LNCaP clone FGC (cell line): Measurements from ENCODE around the gene PDGFB.
A peak's percentile ranks its signal among the peaks of the same experiment; 100 is the strongest.

ENCODE experiments used
- DNase-seq: peaks from one replicate; pipeline ENCODE4 v3.0.0-alpha.2; 2011; ENCODE audit warnings: low read depth
- H3K4me3 ChIP-seq: 2 replicates; pipeline ENCODE4 v1.5.1; 2011; ENCODE audit warnings: mild to moderate bottlenecking, low read depth, low read length, control low read depth
- CTCF ChIP-seq: IDR thresholded peaks from 2 replicates; pipeline ENCODE4 v1.5.1; 2012; ENCODE audit warnings: mild to moderate bottlenecking; ENCODE audit not compliant: control insufficient read depth, insufficient read depth; ENCODE audit errors: extremely low read depth

Gene PDGFB

DNA sequence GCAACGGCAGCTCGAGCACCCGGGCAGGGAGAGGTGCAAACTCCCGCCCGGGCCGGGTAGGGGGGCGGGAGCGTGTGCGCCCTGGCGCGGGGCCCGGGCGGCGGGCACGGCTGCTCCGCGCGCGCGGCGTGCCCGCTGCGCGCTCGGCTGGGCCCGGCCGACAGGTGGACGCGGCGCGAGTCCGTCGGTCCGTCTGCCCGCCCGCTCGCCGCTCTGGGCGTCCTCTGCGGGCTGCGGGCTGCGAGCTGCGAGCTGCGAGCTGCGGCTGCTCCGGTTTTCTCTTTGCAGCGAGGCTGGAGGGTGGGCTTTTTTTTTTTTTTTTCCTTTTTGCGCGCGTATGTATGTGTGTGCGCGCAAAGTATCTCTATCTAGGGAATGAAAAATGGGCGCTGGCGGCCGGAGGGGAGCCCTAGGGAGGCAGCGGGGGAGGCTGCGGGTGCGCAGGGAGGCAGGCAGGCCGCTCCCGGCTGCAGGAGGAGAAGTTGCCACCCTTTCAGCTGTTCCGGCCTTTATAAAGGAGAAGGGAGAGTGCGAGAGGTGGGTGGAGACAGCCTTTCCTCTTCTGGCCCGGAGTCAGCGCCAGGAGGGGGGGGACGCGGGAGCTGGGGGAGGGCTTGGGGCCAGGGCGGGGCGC is at the start of gene PDGFB:
PDGFB (minus strand) TSS at position 487 of the 634 bp plus-strand sequence. CDS start 1,019 bp downstream, outside the sequence.
- TF ChIP-seq CTCF: no peak
- H3K4me3 ChIP-seq: peak within 1 kb of the TSS; percentile 69
- DNase-seq: no peak

DNA sequence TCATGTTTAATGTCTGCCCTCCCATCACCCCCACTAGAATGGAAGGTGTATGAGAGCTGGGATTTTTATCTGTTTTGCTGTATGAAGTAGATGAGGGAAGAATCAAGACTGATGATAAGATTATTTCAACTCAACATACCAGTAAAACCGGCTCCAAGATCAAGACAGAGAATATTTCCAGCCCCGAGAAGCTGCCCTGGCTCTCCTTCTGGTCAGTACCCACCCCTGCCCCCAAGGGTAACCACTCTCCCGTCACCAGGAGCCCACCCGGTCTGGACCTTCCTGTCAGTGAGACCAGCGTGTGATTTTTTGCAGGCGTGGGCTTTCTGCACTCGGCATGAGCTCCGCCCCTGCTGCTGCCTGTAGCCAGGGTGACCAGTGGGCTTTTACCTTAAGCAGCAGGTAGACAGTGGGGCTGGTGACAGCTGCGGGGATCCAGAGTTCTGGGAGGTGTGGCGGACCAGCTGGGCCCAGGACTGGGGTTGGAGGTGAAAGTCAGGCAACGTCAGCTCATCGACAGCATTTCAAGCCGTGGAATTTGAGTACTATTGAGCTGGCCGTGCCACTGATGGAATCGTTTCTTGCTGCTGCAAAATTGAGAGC is 49.1 kb upstream of the PDGFB start:
- TF ChIP-seq CTCF: no peak
- no peak overlapping the region for H3K4me3 ChIP-seq
- no peak for DNase-seq

DNA sequence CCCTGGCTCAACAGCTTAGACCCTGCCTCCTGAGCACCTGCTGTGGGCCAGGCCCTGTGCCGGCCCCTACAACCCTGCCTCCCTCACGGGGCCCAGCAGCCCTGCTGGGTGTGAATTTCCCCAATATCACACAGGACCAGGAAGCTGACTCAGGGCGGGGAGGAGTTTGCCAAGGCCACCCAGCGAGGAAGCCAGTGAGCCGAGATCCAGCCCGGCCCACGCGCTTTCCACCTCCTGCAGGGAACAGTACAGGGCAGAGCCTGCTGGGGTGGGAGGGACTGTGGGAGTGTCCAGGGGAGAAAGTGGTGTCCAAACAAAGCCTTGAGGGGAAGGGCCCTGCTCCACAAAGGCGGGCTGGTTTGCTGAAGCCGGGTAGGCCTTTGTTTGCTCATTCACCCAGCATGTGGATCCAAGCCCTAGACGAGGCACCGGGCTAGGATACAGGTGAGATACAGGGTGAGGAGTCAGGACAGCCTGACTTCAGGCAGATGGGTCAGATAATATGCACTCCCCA is 47.8 kb upstream of the PDGFB start:
- H3K4me3 ChIP-seq: no peak overlapping the region
- peak; percentile 80 for DNase-seq
- TF ChIP-seq CTCF: no peak

GRCh38 chr22:39292031-39292462 is 47.3 kb upstream of the PDGFB start:
- DNase-seq: no peak
- no peak for TF ChIP-seq CTCF
- no peak overlapping the region for H3K4me3 ChIP-seq

DNA sequence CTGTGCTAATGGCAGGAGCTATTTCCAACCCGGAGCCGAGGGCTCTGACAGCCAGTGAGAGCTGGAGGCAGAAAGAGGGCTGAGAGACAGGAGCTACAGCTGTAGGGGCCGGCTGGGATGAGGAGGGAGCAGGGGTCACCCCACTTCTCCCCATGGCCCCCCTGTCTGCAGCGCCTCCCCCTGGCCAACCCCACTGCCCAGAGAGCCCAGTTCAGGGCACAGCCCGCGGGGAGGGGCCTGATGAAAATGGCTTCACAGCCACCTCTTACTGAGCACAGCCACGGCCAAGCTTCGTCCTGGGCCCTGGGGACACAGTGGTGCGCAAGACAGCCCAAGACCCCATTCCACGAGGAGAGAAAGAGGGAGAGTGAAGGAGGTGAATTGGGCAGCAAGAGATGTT is 46.7 kb upstream of the PDGFB start:
- TF ChIP-seq CTCF: 0 out of 2 replicates have a peak, but pooled peaks have one; percentile 3
- H3K4me3 ChIP-seq: no peak overlapping the region
- no peak for DNase-seq

- no peak for DNase-seq
These were observed 46.0 kb upstream of the PDGFB start for GRCh38 chr22:39290724-39291161.

More at GRCh38 chr22:39290724-39291161, 46.0 kb upstream of the PDGFB start:
- no peak overlapping the region for H3K4me3 ChIP-seq
- no peak for TF ChIP-seq CTCF
